Peyer's patch (tissue), 4 donors: ENCODE results near the gene STK40.

ENCODE experiments used
- CTCF ChIP-seq, 6 experiments: fragments of 450-650 bp in 4 of 6; fragments of 200-600 bp in 2 of 6; sonication (generic) in 1 of 6; IDR thresholded peaks; one replicate each; pipeline ENCODE4 v1.5.1; 2017 to 2019; ENCODE audit warnings: antibody characterized with exemption in 6 of 6, mild to moderate bottlenecking in 3 of 6, moderate library complexity in 1 of 6
- POLR2A ChIP-seq, 2 donors: fragments of 450-650 bp; IDR thresholded peaks; one replicate each; pipeline ENCODE4 v1.5.1; 2017; ENCODE audit warnings: antibody characterized with exemption in 2 of 2, mild to moderate bottlenecking in 2 of 2, moderate library complexity in 2 of 2

DNA sequence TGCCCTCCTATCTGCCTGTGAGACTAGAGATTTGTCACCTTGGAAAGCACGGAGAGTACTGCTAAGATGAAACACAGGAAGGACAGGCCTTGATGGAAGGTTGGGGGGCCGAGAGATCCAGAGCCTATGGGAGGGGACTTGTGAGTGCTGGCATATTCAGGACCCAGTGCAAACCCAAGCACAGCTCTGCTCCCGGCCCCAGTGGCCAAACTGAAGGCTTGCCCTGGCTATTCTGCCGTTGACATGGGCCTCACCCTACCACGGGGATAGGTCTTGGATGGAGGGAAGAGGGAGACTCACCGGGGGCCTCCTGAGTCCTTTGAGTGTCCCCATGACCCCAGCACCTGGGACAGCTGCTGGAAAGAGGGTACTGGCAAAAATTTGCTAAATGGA is 57.6 kb downstream of the STK40 start:
- no peak for TF ChIP-seq POLR2A (IDR thresholded peaks at IDR 0.05)
- no peak for TF ChIP-seq CTCF (IDR thresholded peaks at IDR 0.05)
